ENCODE measurements around the gene PHACTR3. TPM values are rescaled to one million over a fixed set of nuclear protein-coding genes. Genes with fewer than 3 reads are reported as not detected.

Gene PHACTR3
- total RNA-seq, 1 experiment from 2014 or later: 30.6 TPM

DNA sequence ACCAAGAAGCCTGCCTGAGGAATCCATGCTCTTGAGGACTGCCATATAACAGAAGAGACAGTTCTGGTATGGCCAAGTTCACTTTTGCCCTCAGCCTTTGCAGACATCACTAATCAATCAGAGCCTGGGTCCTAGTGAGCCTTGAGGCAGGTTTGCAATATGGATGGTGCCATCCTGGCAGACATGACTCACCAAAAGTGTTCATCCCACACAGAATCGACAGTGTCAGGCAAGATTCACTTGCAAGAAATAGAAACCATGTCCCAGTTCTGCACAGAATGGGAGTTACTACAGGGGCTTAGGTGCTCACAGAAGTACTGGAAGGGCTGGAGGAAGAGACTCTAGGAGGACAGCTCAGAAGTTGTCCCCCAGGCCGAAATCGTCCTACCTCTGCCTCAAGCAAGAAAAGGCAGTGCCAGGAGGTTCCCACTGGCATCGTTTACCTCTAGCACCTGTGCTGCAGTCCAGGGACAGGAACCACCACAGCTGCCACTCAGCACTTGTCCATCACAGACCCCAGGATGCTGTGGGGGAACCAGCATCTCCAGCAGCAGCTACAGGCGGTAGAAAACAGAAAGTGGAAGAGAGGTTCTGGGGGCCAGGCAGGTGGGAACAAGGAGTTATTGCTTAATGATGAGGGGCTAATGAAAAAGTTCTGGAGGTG, 42.6 kb upstream of the PHACTR3 start:
- H3K27ac ChIP-seq (ENCODE audit: low read length): no peak overlapping the region
- H3F3A ChIP-seq (ENCODE audit: low read length, unreplicated experiment): no peaks in the 10 kb centered on the region
- CTCF ChIA-PET: no interaction called here
- H4K20me1 ChIP-seq (ENCODE audit: low read length): no peaks in the 10 kb centered on the region
- DNase-seq (no peak), ATAC-seq (no peak)
- no TSS peak for BruUV-seq (replicated peaks)
- H3K4me1 ChIP-seq (ENCODE audit: insufficient read depth, low read length): no peaks in the 10 kb centered on the region
- H3K9me2 ChIP-seq (replicated peaks; ENCODE audit: low read length): no peaks in the 10 kb centered on the region
- peaks cover 35% of the 10 kb centered on the region for H3K27me3 ChIP-seq (ENCODE audit: low read length)
- intact Hi-C loops (cut with micrococcal nuclease): no loop called here
- no peak overlapping the region for H3K9ac ChIP-seq (ENCODE audit: low read length)
- no peak overlapping the region for H2AFZ ChIP-seq (ENCODE audit: low read length)
- no peaks in the 10 kb centered on the region for H3K9me3 ChIP-seq (ENCODE audit: low read length)
- H3K4me3 ChIP-seq (ENCODE audit: low read length): no peak overlapping the region
- TF ChIP-seq, protein P1, sequence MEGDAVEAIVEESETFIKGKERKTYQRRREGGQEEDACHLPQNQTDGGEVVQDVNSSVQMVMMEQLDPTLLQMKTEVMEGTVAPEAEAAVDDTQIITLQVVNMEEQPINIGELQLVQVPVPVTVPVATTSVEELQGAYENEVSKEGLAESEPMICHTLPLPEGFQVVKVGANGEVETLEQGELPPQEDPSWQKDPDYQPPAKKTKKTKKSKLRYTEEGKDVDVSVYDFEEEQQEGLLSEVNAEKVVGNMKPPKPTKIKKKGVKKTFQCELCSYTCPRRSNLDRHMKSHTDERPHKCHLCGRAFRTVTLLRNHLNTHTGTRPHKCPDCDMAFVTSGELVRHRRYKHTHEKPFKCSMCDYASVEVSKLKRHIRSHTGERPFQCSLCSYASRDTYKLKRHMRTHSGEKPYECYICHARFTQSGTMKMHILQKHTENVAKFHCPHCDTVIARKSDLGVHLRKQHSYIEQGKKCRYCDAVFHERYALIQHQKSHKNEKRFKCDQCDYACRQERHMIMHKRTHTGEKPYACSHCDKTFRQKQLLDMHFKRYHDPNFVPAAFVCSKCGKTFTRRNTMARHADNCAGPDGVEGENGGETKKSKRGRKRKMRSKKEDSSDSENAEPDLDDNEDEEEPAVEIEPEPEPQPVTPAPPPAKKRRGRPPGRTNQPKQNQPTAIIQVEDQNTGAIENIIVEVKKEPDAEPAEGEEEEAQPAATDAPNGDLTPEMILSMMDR (conservative IDR thresholded peaks at IDR 0.05; ENCODE audit: low read depth, low read length): no peak
- TF ChIP-seq EZH2phosphoT487 (IDR thresholded peaks at IDR 0.05; ENCODE audit: borderline replicate concordance, low read length) (no peak), EZH2 (IDR thresholded peaks at IDR 0.05; ENCODE audit: low read length, unreplicated experiment) (no peak)
- POLR2A ChIA-PET (ENCODE audit: unreplicated experiment): no interaction called here
- H3K36me3 ChIP-seq (ENCODE audit: low read depth, low read length): no peaks in the 10 kb centered on the region
- H3K79me2 ChIP-seq (ENCODE audit: low read length): no peaks in the 10 kb centered on the region
- no peak overlapping the region for H3K4me2 ChIP-seq (ENCODE audit: low read length)

GRCh38 chr20:59564171-59564570, 40.2 kb upstream of the PHACTR3 start:
- no peaks in the 10 kb centered on the region for H3K9me2 ChIP-seq (replicated peaks; ENCODE audit: low read length)
- no peak overlapping the region for H3K27ac ChIP-seq (ENCODE audit: low read length)
- no peaks in the 10 kb centered on the region for H3K9me3 ChIP-seq (ENCODE audit: low read length)
- ChIA-PET CTCF (interaction anchor here (0.5 kb wide), 1 partner anchor 45 kb away, joined by 3 read pairs; no protein-coding TSS in a partner anchor), POLR2A (ENCODE audit: unreplicated experiment) (no interaction called here)
- H3K4me1 ChIP-seq (ENCODE audit: insufficient read depth, low read length): no peaks in the 10 kb centered on the region
- no peak overlapping the region for H2AFZ ChIP-seq (ENCODE audit: low read length)
- no peaks in the 10 kb centered on the region for H4K20me1 ChIP-seq (ENCODE audit: low read length)
- intact Hi-C loops (cut with micrococcal nuclease): no loop called here
- no peaks in the 10 kb centered on the region for H3K79me2 ChIP-seq (ENCODE audit: low read length)
- no TSS peak for BruUV-seq (replicated peaks)
- no peaks in the 10 kb centered on the region for H3K36me3 ChIP-seq (ENCODE audit: low read depth, low read length)
- TF ChIP-seq, protein P1 (conservative IDR thresholded peaks at IDR 0.05; ENCODE audit: low read depth, low read length): no peak
- TF ChIP-seq EZH2phosphoT487 (IDR thresholded peaks at IDR 0.05; ENCODE audit: borderline replicate concordance, low read length): no peak
- no peak for TF ChIP-seq EZH2 (IDR thresholded peaks at IDR 0.05; ENCODE audit: low read length, unreplicated experiment)
- ATAC-seq (no peak), DNase-seq (no peak)
- no peak overlapping the region for H3K4me3 ChIP-seq (ENCODE audit: low read length)
- no peak overlapping the region for H3K4me2 ChIP-seq (ENCODE audit: low read length)
- H3K27me3 ChIP-seq (ENCODE audit: low read length): peaks cover 35% of the 10 kb centered on the region
- no peak overlapping the region for H3K9ac ChIP-seq (ENCODE audit: low read length)
- H3F3A ChIP-seq (ENCODE audit: low read length, unreplicated experiment): no peaks in the 10 kb centered on the region

DNA sequence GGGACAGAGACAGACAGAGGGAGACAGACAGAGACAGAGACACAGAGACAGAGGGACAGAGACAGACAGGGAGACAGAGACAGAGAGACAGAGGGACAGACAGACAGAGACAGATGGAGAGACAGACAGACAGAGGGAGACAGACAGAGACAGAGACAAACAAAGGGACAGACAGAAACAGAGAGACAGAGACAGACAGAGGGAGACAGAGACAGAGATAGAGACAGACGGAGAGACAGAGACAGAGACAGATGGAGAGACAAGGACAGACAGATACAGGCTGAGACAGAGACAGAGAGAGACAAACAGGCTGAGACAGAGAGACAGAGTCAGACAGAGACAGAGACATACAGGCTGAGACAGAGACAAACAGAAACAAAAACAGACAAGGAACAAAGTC, 39.4 kb upstream of the PHACTR3 start:
- H3K4me3 ChIP-seq (ENCODE audit: low read length): no peak overlapping the region
- no peaks in the 10 kb centered on the region for H3K79me2 ChIP-seq (ENCODE audit: low read length)
- no TSS peak for BruUV-seq (replicated peaks)
- intact Hi-C loops (cut with micrococcal nuclease): no loop called here
- ATAC-seq: no peak
- H4K20me1 ChIP-seq (ENCODE audit: low read length): no peaks in the 10 kb centered on the region
- H3K9ac ChIP-seq (ENCODE audit: low read length): no peak overlapping the region
- no peaks in the 10 kb centered on the region for H3K36me3 ChIP-seq (ENCODE audit: low read depth, low read length)
- H3F3A ChIP-seq (ENCODE audit: low read length, unreplicated experiment): no peaks in the 10 kb centered on the region
- ChIA-PET CTCF (no interaction called here), POLR2A (ENCODE audit: unreplicated experiment) (no interaction called here)
- H2AFZ ChIP-seq (ENCODE audit: low read length): no peak overlapping the region
- H3K27ac ChIP-seq (ENCODE audit: low read length): no peak overlapping the region
- TF ChIP-seq EZH2phosphoT487 (IDR thresholded peaks at IDR 0.05; ENCODE audit: borderline replicate concordance, low read length) (no peak), EZH2 (IDR thresholded peaks at IDR 0.05; ENCODE audit: low read length, unreplicated experiment) (no peak)
- TF ChIP-seq, protein P1 (conservative IDR thresholded peaks at IDR 0.05; ENCODE audit: low read depth, low read length): no peak
- no peaks in the 10 kb centered on the region for H3K9me3 ChIP-seq (ENCODE audit: low read length)
- H3K27me3 ChIP-seq (ENCODE audit: low read length): peaks cover 33% of the 10 kb centered on the region
- no peak overlapping the region for H3K4me2 ChIP-seq (ENCODE audit: low read length)
- H3K9me2 ChIP-seq (replicated peaks; ENCODE audit: low read length): no peaks in the 10 kb centered on the region
- no peaks in the 10 kb centered on the region for H3K4me1 ChIP-seq (ENCODE audit: insufficient read depth, low read length)
- DNase-seq: no peak
